HG03558 (cell line): ENCODE results near the gene BUD31.
"Not testable (repeated sequence)": the region's sequence is repeated elsewhere in the genome, so short reads cannot be mapped to it uniquely, and the experiment has no call there.

Source experiments
- ATAC-seq: cut with Tn5 transposase; IDR thresholded peaks from one replicate; pipeline ENCODE4 v1.9.1; 2021; ENCODE audit warnings: moderate number of reproducible peaks; ENCODE audit not compliant: unreplicated experiment; ENCODE audit errors: extremely low read depth

The BUD31 gene

GRCh38 chr7:99408379-99409191, at the start of gene BUD31, which contains the start of gene PDAP1:
BUD31 (plus strand) TSS chr7:99408969; CDS start chr7:99411093, 2,124 bp downstream.
PDAP1 (minus strand) TSS chr7:99408597; CDS start chr7:99408548, 49 bp downstream.
- peak; percentile 66 for ATAC-seq

- no peak for ATAC-seq
Measured at GRCh38 chr7:99359465-99360154, 49.2 kb upstream of the BUD31 start.

DNA sequence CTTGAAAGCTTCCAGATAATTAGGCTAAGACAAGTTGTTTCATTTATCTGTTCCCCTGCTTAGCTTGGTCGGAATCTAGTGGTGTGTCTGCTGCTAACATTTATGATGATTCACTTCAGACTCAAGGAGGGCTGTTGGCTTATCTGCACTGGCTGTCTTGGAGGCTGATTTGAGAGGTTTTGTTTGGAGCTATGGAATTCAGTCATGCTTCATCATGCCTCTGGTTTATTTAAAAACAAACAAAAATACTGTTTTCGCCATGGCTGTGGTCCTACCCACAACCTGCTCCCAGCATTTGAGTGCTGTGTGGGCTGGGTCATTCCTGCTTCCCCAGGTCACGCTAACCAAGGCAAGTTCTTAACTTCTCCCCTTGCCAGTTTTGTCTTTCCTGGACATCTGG, 46.0 kb upstream of the BUD31 start:
- ATAC-seq = no peak

DNA sequence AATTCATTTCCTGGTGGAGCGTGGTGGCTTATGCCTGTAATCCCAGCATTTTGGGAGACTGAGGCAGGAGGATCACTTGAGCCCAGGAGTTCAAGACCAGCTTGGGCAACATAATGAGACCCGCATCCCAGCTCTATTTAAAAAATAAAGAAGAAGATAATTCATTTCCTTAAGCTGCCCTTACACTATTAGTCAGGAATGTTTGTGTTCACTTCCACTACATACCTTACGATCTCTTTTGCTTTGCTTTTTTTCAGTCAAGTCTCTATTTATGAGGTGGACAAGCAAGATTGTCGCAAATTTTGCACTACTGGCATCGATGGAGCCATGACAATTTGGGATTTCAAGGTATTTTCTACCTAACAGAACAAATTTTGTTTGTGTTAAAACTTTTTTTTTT, 45.5 kb upstream of the BUD31 start:
- ATAC-seq = no peak

GRCh38 chr7:99365318-99366141, 43.2 kb upstream of the BUD31 start:
- ATAC-seq = no peak

DNA sequence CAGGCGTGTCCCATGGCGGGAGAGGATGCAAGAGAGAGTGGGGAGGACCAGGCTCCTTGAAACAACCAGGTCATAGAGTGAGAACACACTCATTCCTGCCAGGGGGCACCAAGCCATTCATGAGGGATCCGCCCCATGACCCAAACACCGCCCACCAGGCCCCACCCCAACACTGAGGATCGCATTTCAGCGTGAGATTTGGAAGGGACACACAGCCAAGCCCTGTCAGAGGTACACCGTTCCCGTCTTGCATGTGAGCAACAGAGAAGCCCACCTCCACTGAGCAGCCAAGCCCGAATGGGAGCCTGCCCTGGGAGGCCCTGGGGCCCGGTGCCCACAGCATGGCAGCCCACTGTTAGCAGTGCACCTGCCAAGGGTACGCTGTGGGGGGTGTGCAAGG, 42.1 kb upstream of the BUD31 start:
- no peak for ATAC-seq

GRCh38 chr7:99368750-99369389, 39.9 kb upstream of the BUD31 start:
- ATAC-seq = no peak

DNA sequence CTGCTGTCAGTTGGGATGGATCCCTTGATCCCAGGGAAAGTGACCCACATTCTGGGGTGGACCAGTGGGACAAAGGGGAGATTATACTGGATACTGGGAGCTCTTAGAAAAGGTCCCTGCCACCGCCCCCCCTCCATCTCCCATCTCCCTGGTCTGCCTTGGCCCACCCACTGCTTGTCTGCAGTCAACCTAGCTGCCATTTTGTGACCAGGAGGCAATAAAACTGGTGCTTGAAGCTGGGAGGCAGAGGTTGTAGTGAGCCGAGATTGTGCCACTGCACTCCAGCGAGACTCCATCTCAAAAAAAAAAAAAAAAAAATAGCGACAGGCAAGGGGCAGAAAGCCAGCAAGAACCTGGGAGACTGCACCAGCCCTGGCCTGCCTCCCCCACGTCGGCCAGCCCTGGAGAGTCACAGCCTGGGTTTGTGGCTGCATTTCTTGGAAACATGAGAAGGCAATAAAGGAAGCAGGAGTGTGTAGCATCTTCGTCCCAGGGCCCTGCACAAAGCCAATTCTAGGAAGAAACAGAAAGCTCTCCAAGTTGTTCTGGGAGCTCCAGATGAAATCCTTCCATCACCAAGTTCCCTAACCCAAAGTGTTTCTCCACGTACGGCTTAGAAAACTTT, 38.9 kb upstream of the BUD31 start:
- ATAC-seq = no peak

- ATAC-seq = no peak
Measured at GRCh38 chr7:99371376-99371920, 37.3 kb upstream of the BUD31 start.

DNA sequence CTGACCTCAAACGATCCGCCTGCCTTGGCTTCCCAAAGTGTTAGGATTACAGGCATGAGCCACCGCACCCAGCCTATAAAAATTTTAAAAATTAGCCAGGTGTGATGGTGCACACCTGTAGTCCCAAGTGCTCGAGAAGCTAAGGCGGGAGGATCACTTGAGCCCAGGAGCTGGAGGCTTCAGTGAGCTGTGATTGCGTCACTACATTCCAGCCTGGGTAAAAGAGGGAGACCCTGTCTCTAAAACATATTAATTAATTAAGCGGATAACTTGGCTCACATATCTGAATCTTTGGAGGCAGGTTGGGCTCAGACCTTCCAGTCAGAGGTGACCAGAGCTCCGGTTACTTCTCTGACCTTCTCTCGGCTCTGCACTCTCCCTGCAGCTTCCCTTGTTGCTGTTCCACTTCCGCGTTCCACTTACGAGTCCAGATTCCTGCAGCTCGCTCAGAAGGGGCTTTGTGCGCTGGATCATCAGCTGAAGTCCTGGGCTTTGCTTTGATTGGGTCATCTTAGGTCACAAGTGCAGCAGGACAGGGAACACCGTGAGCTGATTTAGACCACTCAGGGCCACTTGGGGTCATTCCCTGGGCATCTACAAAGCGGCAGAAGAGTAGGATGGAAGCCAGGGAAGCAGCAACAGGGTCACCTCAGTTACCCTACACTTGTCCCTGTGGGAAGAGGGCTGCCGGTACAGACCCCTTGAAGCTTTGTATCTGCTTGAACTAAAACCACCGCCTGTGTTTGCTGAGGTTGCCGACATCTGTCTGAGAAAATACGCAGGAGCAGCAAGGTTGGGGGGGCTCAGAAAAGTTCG, 36.3 kb upstream of the BUD31 start:
- no peak for ATAC-seq

DNA sequence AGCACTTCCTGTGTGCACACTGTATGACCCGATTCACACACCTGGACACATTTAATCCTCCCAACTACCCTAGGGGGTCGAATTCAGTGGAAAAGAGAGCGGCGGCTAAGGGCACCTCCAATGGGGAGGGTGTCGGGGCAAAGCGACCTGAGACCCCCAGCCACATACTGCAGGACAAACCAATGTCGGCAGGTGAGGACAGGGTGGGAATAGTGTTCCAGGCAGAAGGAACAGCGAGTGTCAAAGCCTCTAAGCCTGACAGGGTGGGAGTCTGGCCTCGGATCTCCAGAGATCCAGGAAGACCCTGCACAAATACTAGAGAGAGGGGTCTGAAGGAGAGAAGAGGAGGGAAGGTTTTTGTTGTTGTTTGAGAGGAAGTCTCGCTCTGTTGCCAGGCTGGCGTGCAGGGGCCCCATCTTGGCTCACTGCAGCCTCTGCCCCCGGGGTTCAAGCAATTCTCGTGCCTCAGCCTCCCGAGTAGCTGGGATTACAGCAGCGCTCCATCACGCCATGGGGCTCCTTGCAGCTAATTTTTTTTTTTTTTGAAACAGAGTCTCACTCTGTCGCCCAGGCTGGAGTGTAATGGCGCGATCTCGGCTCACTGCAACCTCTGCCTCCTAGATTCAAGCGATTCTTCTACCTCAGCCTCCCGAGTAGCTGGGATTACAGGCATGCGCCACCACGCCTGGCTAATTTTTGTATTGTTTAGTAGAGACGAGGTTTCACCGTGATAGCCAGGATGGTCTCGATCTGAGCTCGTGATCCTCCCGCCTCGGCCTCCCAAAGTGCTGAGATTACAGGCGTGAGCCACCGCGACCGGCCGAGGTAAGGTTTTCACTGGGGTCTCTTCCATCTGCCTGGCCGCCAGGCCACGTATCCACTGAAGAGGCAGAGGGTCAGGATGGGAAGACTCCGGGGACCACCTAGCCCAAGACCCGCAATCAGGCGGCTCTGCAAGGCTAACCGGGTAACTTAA, 35.4 kb upstream of the BUD31 start:
- ATAC-seq = no peak

GRCh38 chr7:99374111-99375064, 34.4 kb upstream of the BUD31 start, which contains the start of gene ARPC1B:
ARPC1B (plus strand) TSS chr7:99374730; CDS start chr7:99385715, 10,985 bp downstream.
- ATAC-seq = no peak

DNA sequence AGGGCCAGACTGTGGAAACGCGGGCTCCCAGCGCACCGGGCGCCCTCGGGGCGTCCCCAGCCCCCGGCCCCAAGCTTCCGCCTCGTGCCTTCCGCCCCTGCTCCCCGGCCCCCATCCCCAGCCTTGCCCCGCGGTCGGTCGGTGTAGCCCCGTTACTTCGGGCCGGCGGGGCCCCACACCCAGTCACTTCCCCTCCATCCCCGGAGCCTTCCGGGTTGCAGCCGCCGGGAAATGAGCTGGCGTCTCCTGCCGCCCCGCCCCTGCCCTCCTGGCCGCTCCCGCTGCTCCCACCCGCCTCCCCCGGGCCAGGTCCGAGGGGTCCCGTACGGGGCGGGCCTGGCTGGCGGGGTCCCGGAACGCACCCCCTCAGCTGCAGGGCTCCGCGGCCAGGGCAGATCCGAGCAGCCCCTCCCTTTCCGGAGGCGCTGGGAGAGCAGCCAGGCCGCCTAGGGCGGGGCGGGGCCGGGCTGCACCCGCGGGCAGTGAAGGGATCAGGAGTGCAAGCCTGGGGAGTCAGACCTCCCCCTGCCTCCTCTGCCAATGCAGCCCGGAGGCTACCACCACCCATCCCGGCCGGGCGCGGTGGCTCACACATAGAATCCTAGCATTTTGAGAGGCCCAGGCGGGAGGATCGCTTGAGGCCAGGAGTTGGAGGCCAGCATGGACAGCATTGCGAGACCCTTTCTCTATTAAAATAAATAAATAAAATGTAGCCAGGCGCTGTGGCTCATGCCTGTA, 33.5 kb upstream of the BUD31 start:
- no peak for ATAC-seq

DNA sequence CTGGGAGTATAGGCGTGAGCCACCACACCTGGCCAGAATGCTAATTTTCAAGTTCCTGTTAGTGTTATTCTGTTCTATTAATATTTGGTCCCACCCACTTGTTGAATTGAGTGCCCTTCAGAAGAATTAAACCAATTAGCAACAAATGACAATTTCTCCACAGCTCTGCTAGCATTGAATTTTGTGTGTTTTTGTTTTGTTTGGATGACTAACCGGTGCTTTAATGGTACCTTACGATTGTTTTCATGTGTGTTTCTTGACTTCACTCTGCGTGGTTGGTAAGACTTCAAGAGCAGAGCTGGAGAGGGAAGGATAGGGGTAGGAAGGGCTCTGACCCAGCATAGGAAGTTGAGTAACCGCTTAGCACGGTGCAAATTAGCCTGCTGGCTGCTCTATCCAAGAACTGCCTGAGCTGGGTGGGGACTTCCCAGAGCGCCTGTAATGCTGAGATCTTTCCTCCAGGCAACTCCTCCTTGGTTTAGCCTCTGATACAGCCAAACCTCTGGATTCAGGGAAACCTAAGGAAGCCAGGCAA, 29.7 kb upstream of the BUD31 start:
- no peak for ATAC-seq

GRCh38 chr7:99379693-99380031, 29.1 kb upstream of the BUD31 start:
- not testable (repeated sequence) for ATAC-seq
